Keratinocyte (primary cell): ENCODE results near the gene TTC23L. TPM values are rescaled to one million over a fixed set of nuclear protein-coding genes. Genes with fewer than 3 reads are reported as not detected.

Source experiments
- DNase-seq: peaks from one replicate; pipeline ENCODE4 v3.0.0-alpha.2; 2011; ENCODE audit warnings: low read depth, missing footprints, low spot score
- FAIRE-seq: peaks from 2 replicates; lab custom pipeline; 2011; peaks lifted over from hg19 to GRCh38; lab: Jason Lieb, UNC
- H2AFZ ChIP-seq: 2 replicates; pipeline ENCODE4 v1.6.0; 2012; ENCODE audit warnings: low read length, control low read depth, inconsistent platforms; ENCODE audit not compliant: control insufficient read depth
- H3K27ac ChIP-seq: 2 replicates; pipeline ENCODE4 v1.5.1; 2011; ENCODE audit warnings: low read length; ENCODE audit not compliant: control insufficient read depth, insufficient read depth
- H3K27me3 ChIP-seq: 3 replicates; pipeline ENCODE4 v1.6.0; 2011; ENCODE audit warnings: low read length; ENCODE audit not compliant: control insufficient read depth, insufficient read depth; ENCODE audit errors: extremely low read depth
- H3K36me3 ChIP-seq, 2 experiments: 2 replicates in 1 of 2; 3 replicates in 1 of 2; pipeline ENCODE4 v1.5.1; 2011; ENCODE audit warnings: low read length in 2 of 2, mild to moderate bottlenecking in 1 of 2; ENCODE audit not compliant: control insufficient read depth in 2 of 2, insufficient read depth in 2 of 2; ENCODE audit errors: extremely low read depth in 1 of 2
- H3K4me1 ChIP-seq: 3 replicates; pipeline ENCODE4 v1.5.1; 2011; ENCODE audit warnings: low read length; ENCODE audit not compliant: control insufficient read depth, insufficient read depth; ENCODE audit errors: extremely low read depth
- H3K4me2 ChIP-seq: 3 replicates; pipeline ENCODE4 v1.6.0; 2011; ENCODE audit warnings: low read depth, low read length; ENCODE audit not compliant: control insufficient read depth, insufficient read depth; ENCODE audit errors: extremely low read depth
- H3K4me3 ChIP-seq, 3 experiments: fragments of 200-600 bp in 1 of 3; sonication (generic) in 1 of 3; 2 replicates in 2 of 3; 3 replicates in 1 of 3; pipeline ENCODE4 v1.5.1; 2011 to 2016; ENCODE audit warnings: low read length in 3 of 3, mild to moderate bottlenecking in 3 of 3, control low read depth in 2 of 3, inconsistent platforms in 1 of 3, low read depth in 1 of 3, mixed read lengths in 1 of 3, mixed run types in 1 of 3, moderate library complexity in 1 of 3; ENCODE audit not compliant: control insufficient read depth in 2 of 3, insufficient read depth in 2 of 3; ENCODE audit errors: extremely low read depth in 1 of 3
- H3K79me2 ChIP-seq: 2 replicates; pipeline ENCODE4 v1.6.0; 2012; ENCODE audit warnings: low read length; ENCODE audit not compliant: control insufficient read depth, insufficient read depth
- H3K9ac ChIP-seq: 3 replicates; pipeline ENCODE4 v1.6.0; 2011; ENCODE audit warnings: low read length; ENCODE audit not compliant: control insufficient read depth, insufficient read depth; ENCODE audit errors: extremely low read depth
- H3K9me1 ChIP-seq: 3 replicates; pipeline ENCODE4 v1.6.0; 2011; ENCODE audit warnings: low read length; ENCODE audit not compliant: control insufficient read depth, insufficient read depth; ENCODE audit errors: extremely low read depth
- H3K9me3 ChIP-seq: 2 replicates; pipeline ENCODE4 v1.5.1; 2012; ENCODE audit warnings: low read depth, low read length; ENCODE audit not compliant: control insufficient read depth
- H4K20me1 ChIP-seq: 3 replicates; pipeline ENCODE4 v1.6.0; 2011; ENCODE audit warnings: low read length; ENCODE audit not compliant: control insufficient read depth, insufficient read depth; ENCODE audit errors: extremely low read depth
- EZH2 ChIP-seq: IDR thresholded peaks from one replicate; pipeline ENCODE4 v1.6.1; 2012; ENCODE audit warnings: inconsistent platforms, mild to moderate bottlenecking, low read length, moderate library complexity
- dilution Hi-C: fragments of 300-500 bp; cut with MboI; formaldehyde crosslinking; loops from one replicate; pipeline ENCODE4 v1.7.0; 2020; ENCODE audit warnings: low sequenced_read_pairs; ENCODE audit not compliant: extremely low pct_ligation_motif_present
- polyA plus RNA-seq, 5 experiments: library from polyadenylated mRNA; depleted of rRNA in 3 of 5; stranded (reverse) in 3 of 5; stranded (forward) in 1 of 5; unstranded in 1 of 5; fragments of >200 nt; gene quantifications; 1 replicate in 1 of 5; 2 replicates in 3 of 5; 3 replicates in 1 of 5; pipeline versions ENCODE4 v1.2.1 to v1.2.3, GENCODE V29; 2011 to 2012; ENCODE audit warnings: missing spikeins in 2 of 5, low read depth in 1 of 5, low replicate concordance in 1 of 5
- TF ChIP-seq, protein P1 (sequence below), 3 experiments: IDR thresholded peaks in 1 of 3; conservative IDR thresholded peaks in 1 of 3; optimal IDR thresholded peaks in 1 of 3; 2 replicates in 2 of 3; 3 replicates in 1 of 3; pipeline versions ENCODE3 to v1.5.1; 2011; ENCODE audit warnings: low read length in 3 of 3, mild to moderate bottlenecking in 3 of 3, moderate library complexity in 2 of 3, control low read depth in 1 of 3, inconsistent platforms in 1 of 3; ENCODE audit not compliant: insufficient read depth in 2 of 3; ENCODE audit errors: extremely low read depth in 1 of 3

Gene TTC23L
- polyA plus RNA-seq, 1 donor (not counting 4 experiments of a cell fraction or from before 2014, with no cell fraction given) = 0.12 TPM

DNA sequence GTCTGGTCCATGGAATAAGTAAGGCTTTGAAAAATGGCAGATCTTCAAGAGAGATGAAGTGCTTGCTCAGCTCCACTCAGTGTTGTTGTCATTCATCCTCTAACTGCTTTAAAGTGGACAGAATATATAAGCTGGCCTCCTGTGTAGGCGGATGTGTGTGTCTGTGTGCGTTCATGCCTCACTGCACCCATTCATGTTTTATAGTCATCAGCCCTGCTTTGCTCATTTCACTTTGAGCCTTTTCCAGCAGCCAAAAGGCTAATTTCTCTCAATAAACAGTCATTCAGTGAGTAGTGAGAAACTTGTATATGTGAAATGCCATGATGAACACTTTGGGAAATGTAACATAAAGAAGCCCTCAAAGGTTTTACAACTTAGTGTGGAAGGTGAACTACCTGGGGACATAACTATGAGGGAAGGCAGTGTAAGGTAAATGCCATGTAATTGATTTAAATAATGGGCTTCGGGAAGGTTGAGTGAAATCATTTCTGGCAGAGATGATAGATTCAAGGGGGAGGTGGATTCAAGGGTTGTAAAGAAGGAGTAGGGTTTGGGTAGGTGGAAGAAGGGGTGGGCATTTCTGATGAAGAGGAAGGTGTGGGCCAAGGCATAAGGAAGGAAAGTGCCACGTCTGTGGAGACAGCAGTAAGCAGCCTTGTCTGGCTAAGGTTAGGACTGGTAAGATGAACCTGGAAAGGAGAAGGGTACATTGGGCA is 15.7 kb downstream of the TTC23L start:
- no peak overlapping the region for H3K27ac ChIP-seq
- H3K27me3 ChIP-seq = no peaks in the 10 kb centered on the region
- DNase-seq (no peak), FAIRE-seq (no peak)
- H3K4me1 ChIP-seq = no peaks in the 10 kb centered on the region
- TF ChIP-seq, protein P1, sequence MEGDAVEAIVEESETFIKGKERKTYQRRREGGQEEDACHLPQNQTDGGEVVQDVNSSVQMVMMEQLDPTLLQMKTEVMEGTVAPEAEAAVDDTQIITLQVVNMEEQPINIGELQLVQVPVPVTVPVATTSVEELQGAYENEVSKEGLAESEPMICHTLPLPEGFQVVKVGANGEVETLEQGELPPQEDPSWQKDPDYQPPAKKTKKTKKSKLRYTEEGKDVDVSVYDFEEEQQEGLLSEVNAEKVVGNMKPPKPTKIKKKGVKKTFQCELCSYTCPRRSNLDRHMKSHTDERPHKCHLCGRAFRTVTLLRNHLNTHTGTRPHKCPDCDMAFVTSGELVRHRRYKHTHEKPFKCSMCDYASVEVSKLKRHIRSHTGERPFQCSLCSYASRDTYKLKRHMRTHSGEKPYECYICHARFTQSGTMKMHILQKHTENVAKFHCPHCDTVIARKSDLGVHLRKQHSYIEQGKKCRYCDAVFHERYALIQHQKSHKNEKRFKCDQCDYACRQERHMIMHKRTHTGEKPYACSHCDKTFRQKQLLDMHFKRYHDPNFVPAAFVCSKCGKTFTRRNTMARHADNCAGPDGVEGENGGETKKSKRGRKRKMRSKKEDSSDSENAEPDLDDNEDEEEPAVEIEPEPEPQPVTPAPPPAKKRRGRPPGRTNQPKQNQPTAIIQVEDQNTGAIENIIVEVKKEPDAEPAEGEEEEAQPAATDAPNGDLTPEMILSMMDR (optimal IDR thresholded peaks at IDR 0.05 in 1 of 3, IDR thresholded peaks at IDR 0.05 in 1 of 3, conservative IDR thresholded peaks at IDR 0.05 in 1 of 3; ENCODE audit: extremely low read depth in 1 of 3, insufficient read depth in 2 of 3, low read length in 3 of 3) = no peak
- H2AFZ ChIP-seq = no peak overlapping the region
- H4K20me1 ChIP-seq = no peaks in the 10 kb centered on the region
- no peak overlapping the region for H3K4me2 ChIP-seq
- no peaks in the 10 kb centered on the region for H3K9me3 ChIP-seq
- H3K9ac ChIP-seq = no peak overlapping the region
- no peak overlapping the region for H3K4me3 ChIP-seq
- H3K9me1 ChIP-seq = no peaks in the 10 kb centered on the region
- no peaks in the 10 kb centered on the region for H3K79me2 ChIP-seq
- no peaks in the 10 kb centered on the region for H3K36me3 ChIP-seq
- dilution Hi-C loops = no loop called here

DNA sequence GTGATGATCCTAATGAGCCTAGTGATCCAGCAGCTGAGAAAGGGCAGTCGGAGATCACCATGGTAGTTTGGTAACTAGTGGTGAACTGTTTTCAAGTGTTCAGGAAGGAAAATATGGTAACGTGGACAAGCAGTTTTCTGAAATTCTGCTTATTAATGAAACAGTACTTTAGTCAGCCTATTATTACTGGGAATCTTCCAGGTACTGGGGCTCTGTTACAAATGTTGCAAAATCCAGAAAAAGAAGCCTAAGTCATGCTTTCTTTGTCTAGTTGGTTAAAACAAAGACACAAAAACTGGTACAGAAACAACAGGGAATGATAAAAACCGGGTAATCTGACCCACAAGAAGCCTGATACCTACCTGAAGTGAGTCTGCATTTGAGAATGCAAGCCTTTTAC is 18.2 kb downstream of the TTC23L start:
- H3K4me3 ChIP-seq = no peak overlapping the region
- H3K27ac ChIP-seq = no peak overlapping the region
- no peak overlapping the region for H3K9ac ChIP-seq
- H3K9me1 ChIP-seq = no peaks in the 10 kb centered on the region
- no peaks in the 10 kb centered on the region for H3K27me3 ChIP-seq
- dilution Hi-C loops = no loop called here
- H3K36me3 ChIP-seq = no peaks in the 10 kb centered on the region
- no peak overlapping the region for H3K4me2 ChIP-seq
- no peaks in the 10 kb centered on the region for H3K4me1 ChIP-seq
- H3K9me3 ChIP-seq = no peaks in the 10 kb centered on the region
- no peak overlapping the region for H2AFZ ChIP-seq
- no peak for TF ChIP-seq EZH2
- H4K20me1 ChIP-seq = no peaks in the 10 kb centered on the region
- FAIRE-seq (no peak), DNase-seq (no peak)
- H3K79me2 ChIP-seq = no peaks in the 10 kb centered on the region

DNA sequence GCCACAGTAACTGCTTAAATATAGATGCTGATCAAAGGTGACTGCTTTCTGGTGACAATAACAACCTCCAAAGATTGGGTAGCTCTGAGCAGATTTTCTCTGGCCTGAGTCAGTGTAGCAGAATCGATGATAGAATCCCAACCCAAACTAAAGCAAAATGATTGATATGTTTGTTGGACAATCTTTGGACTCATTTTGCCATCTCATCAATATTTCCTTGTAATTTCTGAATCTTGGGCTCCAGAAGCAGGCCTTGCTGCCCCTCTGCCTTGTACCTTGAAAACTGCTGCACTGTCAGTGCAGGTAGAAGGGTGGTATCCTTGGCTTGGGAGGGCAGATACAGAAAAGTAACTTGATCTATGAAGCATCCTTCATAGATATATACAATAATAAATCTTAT is 18.9 kb downstream of the TTC23L start:
- TF ChIP-seq, protein P1 (optimal IDR thresholded peaks at IDR 0.05 in 1 of 3, IDR thresholded peaks at IDR 0.05 in 1 of 3, conservative IDR thresholded peaks at IDR 0.05 in 1 of 3; ENCODE audit: extremely low read depth in 1 of 3, insufficient read depth in 2 of 3, low read length in 3 of 3) = no peak
- no peak for TF ChIP-seq EZH2
- dilution Hi-C loops = no loop called here
- no peaks in the 10 kb centered on the region for H3K36me3 ChIP-seq
- no peak overlapping the region for H3K9ac ChIP-seq
- no peak overlapping the region for H3K4me2 ChIP-seq
- FAIRE-seq (no peak), DNase-seq (no peak)
- no peak overlapping the region for H2AFZ ChIP-seq
- H4K20me1 ChIP-seq = no peaks in the 10 kb centered on the region
- H3K27ac ChIP-seq = no peak overlapping the region
- no peaks in the 10 kb centered on the region for H3K79me2 ChIP-seq
- no peaks in the 10 kb centered on the region for H3K27me3 ChIP-seq
- no peaks in the 10 kb centered on the region for H3K9me3 ChIP-seq
- no peak overlapping the region for H3K4me3 ChIP-seq
- no peaks in the 10 kb centered on the region for H3K9me1 ChIP-seq
- H3K4me1 ChIP-seq = no peaks in the 10 kb centered on the region
